ENCODE results near the gene SLC8B1. TPM values are rescaled to one million over a fixed set of nuclear protein-coding genes. Genes with fewer than 3 reads are reported as not detected.

Gene SLC8B1
- total RNA-seq, 4 donors from 2014 or later: 49.5 to 112 (median 101) TPM

DNA sequence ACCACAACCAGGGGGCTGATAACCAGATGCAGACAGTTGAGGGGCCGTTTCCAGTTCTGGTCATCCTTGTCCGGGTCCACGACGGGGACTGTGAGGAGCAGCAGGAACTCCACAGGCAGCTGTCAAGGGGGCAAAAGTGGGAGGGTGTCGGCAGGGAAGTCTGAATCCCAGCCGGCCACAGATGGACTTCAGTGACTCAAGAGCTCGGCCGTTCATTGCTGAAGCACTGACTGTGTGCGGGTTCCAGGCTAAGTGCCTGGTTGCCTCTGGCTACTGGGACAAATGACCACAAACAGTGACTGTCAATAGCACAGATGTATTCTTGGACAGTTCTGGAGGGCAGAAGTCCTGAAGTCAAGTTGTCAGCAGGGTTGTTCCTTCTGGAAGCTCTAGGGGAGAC lies 19.6 kb downstream of the SLC8B1 start:
- no peaks in the 10 kb centered on the region for H3K27me3 ChIP-seq
- H3K9me3 ChIP-seq: no peaks in the 10 kb centered on the region
- no peak overlapping the region for H3K4me3 ChIP-seq
- no peak for DNase-seq
- peaks cover 0 to 93% (median 0%) of the 10 kb centered on the region in 3 donors for H3K36me3 ChIP-seq
- TF ChIP-seq POLR2A (IDR thresholded peaks at IDR 0.05): no peak
- TF ChIP-seq CTCF (IDR thresholded peaks at IDR 0.05): no peak
- H3K4me1 ChIP-seq: no peaks in the 10 kb centered on the region
- H3K27ac ChIP-seq: no peak overlapping the region

DNA sequence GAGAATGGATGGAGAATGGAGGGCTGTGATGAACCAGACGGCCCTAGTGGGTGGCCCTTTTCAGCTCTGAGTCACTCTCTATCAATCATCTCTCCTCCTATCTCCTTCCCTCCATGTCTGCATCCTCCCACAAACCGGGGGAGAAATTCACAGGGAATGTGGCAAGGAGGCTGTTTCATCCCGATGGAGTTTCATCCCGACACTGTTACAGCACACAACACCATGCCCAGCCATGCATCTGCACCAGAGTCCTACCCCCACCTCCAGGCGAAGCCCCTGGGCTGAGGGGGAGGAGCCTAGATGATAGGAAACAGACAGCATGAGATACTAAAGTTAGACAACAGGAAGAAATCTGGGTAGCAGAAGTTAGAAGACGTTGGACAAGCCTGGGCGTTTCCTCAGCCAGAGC lies 20.8 kb downstream of the SLC8B1 start:
- Histone ChIP-seq H3K4me1 (no peaks in the 10 kb centered on the region), H3K27ac (no peak overlapping the region), H3K9me3 (no peaks in the 10 kb centered on the region), H3K4me3 (no peak overlapping the region), H3K27me3 (no peaks in the 10 kb centered on the region), H3K36me3 (peaks cover 0 to 93% (median 0%) of the 10 kb centered on the region in 3 donors)
- DNase-seq: no peak
- TF ChIP-seq CTCF (IDR thresholded peaks at IDR 0.05): no peak
- TF ChIP-seq POLR2A (IDR thresholded peaks at IDR 0.05): no peak

DNA sequence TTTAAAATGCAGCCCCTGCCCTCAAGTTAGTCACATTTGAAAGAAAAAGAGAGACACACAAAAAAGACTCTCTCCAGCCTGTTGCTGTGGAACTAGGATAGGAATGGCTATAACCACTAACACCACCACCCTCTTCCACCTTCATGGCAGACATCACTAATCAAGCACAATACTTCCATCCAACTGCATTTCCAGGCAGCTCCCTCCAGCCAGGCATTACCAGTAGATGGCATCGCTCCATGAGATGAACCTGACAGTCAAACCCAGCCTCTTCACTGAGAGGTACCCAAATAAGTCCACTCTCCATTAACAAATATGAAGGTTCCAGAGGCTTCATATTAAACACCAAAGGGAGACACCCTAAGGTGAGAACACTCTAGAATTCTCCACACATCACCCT lies 24.4 kb downstream of the SLC8B1 start:
- Histone ChIP-seq H3K27me3 (no peaks in the 10 kb centered on the region), H3K36me3 (peaks cover 0 to 91% (median 0%) of the 10 kb centered on the region in 3 donors), H3K27ac (no peak overlapping the region), H3K4me3 (no peak overlapping the region), H3K9me3 (no peaks in the 10 kb centered on the region), H3K4me1 (no peaks in the 10 kb centered on the region)
- TF ChIP-seq CTCF (IDR thresholded peaks at IDR 0.05) (peak in 3 of 6 experiments; percentile 5 to 18 (median 8)), POLR2A (IDR thresholded peaks at IDR 0.05) (no peak)
- DNase-seq: no peak

DNA sequence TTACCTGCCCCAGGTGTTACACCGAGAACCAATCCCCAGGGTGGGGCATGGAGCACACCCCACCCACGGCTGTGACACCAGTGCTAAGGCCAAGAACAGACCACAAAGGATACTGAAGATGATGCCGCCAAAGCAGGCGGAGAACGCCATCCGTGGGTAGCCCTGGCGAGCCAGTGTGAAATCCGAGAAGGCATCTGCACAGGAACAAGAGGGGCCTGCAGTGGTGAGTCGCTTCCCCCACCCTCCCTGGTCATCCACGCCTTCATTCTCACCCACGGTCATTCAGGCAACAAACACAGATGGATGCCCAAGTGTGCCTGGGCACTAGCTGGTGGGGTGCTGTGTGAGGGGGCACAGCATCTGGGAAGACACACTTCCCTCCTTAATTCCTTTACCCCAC lies 28.5 kb downstream of the SLC8B1 start:
- Histone ChIP-seq H3K4me1 (no peaks in the 10 kb centered on the region), H3K4me3 (no peak overlapping the region), H3K27ac (no peak overlapping the region), H3K9me3 (no peaks in the 10 kb centered on the region), H3K27me3 (no peaks in the 10 kb centered on the region), H3K36me3 (peaks cover 0 to 86% (median 0%) of the 10 kb centered on the region in 3 donors)
- no peak for TF ChIP-seq CTCF (IDR thresholded peaks at IDR 0.05)
- TF ChIP-seq POLR2A (IDR thresholded peaks at IDR 0.05): no peak
- DNase-seq: no peak

DNA sequence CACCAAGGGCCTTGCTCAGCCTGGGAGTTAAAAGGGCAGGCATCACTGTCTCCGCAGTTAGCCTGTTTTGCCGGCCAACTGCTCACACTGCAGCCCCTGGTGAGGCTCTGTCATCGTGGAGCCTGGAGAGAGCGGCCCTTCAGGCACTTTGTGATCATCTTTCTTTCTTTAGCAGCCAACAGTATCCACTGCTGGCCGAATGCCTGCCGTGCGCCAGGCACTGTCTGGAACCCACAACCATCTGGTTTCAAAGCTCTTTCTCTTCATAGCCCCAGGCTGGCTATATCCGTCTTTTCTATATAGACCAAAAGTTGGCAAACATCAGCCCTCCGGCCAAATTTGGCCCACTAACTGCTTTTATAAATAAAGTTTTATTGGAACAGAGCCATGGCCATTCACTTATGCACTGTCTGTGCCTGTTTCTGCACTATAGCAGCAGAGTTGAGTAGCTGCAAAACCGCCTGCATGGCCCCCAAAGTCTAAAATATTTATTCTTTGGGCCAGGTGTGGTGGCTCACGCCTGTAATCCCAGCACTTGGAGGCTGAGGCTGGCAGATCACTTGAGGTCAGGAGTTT lies 29.5 kb downstream of the SLC8B1 start:
- peaks cover 0 to 78% (median 0%) of the 10 kb centered on the region in 3 donors for H3K36me3 ChIP-seq
- TF ChIP-seq POLR2A (IDR thresholded peaks at IDR 0.05) (no peak), CTCF (IDR thresholded peaks at IDR 0.05) (no peak)
- H3K27me3 ChIP-seq: no peaks in the 10 kb centered on the region

More for the DNA sequence above, 29.5 kb downstream of the SLC8B1 start:
- Histone ChIP-seq H3K9me3 (no peaks in the 10 kb centered on the region), H3K4me3 (no peak overlapping the region), H3K27ac (no peak overlapping the region), H3K4me1 (no peaks in the 10 kb centered on the region)
- DNase-seq: no peak
